Stomach smooth muscle (tissue), 2 donors: ENCODE results near the gene GNAL.

Source experiments
- H3K27ac ChIP-seq: one replicate; pipeline ENCODE4 v1.7.0; 2013; ENCODE audit warnings: mild to moderate bottlenecking, low read length, inconsistent platforms
- H3K27me3 ChIP-seq, 2 donors: one replicate each; pipeline ENCODE4 v1.7.0; 2013; ENCODE audit warnings: low read length in 2 of 2; ENCODE audit not compliant: insufficient read depth in 2 of 2, control insufficient read depth in 1 of 2
- H3K36me3 ChIP-seq, 2 donors: one replicate each; pipeline ENCODE4 v1.7.0; 2013; ENCODE audit warnings: low read length in 2 of 2; ENCODE audit not compliant: control insufficient read depth in 2 of 2, insufficient read depth in 2 of 2
- H3K4me1 ChIP-seq: one replicate; pipeline ENCODE4 v1.7.0; 2013; ENCODE audit warnings: low read length; ENCODE audit not compliant: control insufficient read depth, insufficient read depth
- H3K4me3 ChIP-seq, 2 donors: one replicate each; pipeline ENCODE4 v1.7.0; 2013; ENCODE audit warnings: low read length in 2 of 2
- H3K9ac ChIP-seq, 2 donors: one replicate each; pipeline ENCODE4 v1.7.0; 2013; ENCODE audit warnings: low read length in 2 of 2, mild to moderate bottlenecking in 1 of 2
- H3K9me3 ChIP-seq, 2 donors: one replicate each; pipeline ENCODE4 v1.7.0; 2013; ENCODE audit warnings: low read length in 2 of 2; ENCODE audit not compliant: control insufficient read depth in 2 of 2
- donor health status: healthy.
- donor health status: Pancreatic carcinoma.

The GNAL gene

DNA sequence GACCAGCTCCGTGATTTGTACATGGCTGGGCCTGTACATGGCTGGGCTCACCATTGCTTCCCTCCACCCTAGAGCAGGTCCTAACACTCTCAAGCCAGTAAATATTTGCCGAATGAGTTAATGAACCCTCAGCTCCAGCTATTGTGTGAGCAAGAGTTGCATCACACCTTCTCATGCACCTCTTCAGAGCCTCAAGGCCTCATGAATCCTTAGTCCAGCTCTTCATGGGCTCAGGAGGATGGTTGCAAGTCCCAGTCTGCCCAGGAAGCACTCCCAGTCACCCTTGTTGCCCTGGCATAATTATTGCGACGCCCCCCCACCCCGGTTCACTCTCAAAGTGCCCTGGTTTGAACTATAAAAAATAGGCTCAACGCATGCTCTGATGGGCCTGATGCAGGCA is 30.1 kb upstream of the GNAL start:
- peaks cover 7 to 15% of the 10 kb centered on the region in 2 donors for H3K27me3 ChIP-seq
- no peaks in the 10 kb centered on the region for H3K4me1 ChIP-seq
- H3K9ac ChIP-seq: no peak overlapping the region
- H3K4me3 ChIP-seq: no peak overlapping the region
- H3K9me3 ChIP-seq: no peaks in the 10 kb centered on the region
- H3K27ac ChIP-seq: no peak overlapping the region
- H3K36me3 ChIP-seq: no peaks in the 10 kb centered on the region

DNA sequence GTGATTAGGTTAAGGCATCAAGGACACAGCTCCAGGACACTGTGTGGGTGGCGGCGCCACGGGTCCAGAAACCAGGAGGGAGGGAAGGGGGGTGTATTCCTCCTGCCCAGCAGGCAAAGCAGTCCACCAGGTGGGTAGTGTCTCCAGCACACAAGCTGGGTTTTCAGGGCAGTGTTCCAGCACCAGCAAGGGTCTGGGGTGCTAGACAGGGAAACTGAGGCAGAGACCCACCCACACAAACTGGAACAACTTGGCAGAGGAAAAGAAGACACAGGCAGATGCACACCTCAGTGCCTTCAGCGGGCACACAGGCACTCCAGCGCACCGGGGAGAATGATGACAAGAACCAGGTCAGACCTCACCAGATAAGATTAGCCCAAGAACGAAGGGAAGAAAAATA is 28.4 kb upstream of the GNAL start:
- peaks cover 0 to 16% of the 10 kb centered on the region in 2 donors for H3K27me3 ChIP-seq
- H3K9me3 ChIP-seq: no peaks in the 10 kb centered on the region
- H3K9ac ChIP-seq: no peak overlapping the region

DNA sequence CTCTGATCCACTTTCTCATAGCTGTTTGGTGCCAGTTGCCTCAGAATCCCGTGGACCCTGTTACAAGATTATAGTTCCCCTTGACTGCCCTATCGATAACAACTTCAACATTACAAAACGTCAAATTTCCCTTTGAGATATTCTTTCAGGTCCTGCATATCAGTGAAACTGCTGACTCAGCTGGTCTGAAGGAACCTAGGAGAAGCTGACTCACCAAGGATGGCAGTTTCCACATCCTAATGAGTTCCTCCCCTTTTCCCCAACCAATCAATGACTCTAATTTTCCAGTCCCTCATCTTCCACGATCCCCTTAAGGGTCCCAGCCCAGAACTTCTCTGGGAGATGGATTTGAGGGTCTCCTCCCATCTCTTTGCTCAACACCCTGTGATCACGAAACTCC is 27.6 kb upstream of the GNAL start:
- no peak overlapping the region for H3K27ac ChIP-seq
- no peaks in the 10 kb centered on the region for H3K4me1 ChIP-seq
- H3K36me3 ChIP-seq: no peaks in the 10 kb centered on the region
- no peak overlapping the region for H3K4me3 ChIP-seq
- peaks cover 0 to 17% of the 10 kb centered on the region in 2 donors for H3K27me3 ChIP-seq
- no peaks in the 10 kb centered on the region for H3K9me3 ChIP-seq
- no peak overlapping the region for H3K9ac ChIP-seq

More for the DNA sequence above, 28.4 kb upstream of the GNAL start:
- no peak overlapping the region for H3K27ac ChIP-seq
- H3K4me1 ChIP-seq: no peaks in the 10 kb centered on the region
- no peak overlapping the region for H3K4me3 ChIP-seq
- H3K36me3 ChIP-seq: no peaks in the 10 kb centered on the region

DNA sequence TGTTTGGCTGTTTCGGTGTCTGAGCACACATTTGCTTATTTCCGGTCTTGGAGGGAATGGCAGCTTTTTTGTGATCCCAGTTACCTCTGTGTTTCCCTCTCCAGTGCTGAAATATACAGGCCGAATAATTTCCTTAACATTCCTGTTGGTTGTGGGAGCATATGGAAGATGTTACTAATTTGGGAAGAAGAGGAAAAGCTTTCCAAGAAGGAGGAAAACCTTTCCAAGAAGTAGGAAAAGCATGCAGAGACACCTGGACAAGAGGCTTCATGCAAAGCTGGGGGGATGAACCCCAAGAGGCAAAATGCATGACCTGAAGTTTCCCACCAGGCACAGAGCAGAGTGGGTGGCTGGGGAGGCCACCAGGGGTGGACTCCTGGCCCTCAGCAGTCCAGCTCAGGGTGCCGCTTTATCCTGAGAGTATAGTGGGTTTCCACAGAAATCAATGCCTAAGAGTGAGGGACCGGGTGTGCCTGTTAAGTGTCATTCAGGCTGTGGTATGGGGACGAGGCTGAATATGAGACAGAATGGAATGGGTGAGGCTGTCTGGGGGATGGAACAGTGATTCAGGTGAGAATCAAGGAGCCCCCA is 25.5 kb upstream of the GNAL start:
- H3K4me1 ChIP-seq: no peaks in the 10 kb centered on the region
- no peak overlapping the region for H3K4me3 ChIP-seq
- no peaks in the 10 kb centered on the region for H3K36me3 ChIP-seq
- no peak overlapping the region for H3K9ac ChIP-seq
- peaks cover 0 to 12% of the 10 kb centered on the region in 2 donors for H3K27me3 ChIP-seq
- no peak overlapping the region for H3K27ac ChIP-seq
- no peaks in the 10 kb centered on the region for H3K9me3 ChIP-seq

DNA sequence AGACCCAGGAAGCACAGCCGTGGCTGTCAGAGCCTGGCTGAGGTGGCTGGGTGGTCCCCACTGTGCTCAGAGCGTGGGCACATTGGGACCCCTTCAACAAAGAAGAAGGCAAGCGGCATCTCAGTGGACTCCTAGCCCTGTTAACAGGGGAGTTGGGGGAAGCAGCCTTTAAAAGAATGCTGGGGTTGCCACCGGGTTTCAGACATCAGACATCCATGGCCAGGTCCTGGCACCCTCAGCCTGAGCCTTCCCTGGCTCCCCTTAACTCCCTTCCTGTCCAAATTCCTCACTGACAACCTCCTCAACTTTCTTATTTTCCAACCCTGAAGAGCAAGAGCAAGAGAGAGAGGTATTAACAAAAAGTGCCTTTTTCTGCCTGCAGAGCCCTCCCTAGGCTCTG is 24.8 kb upstream of the GNAL start:
- Histone ChIP-seq H3K4me3 (no peak overlapping the region), H3K9ac (no peak overlapping the region), H3K27me3 (peaks cover 0 to 11% of the 10 kb centered on the region in 2 donors), H3K9me3 (no peaks in the 10 kb centered on the region), H3K27ac (no peak overlapping the region), H3K36me3 (no peaks in the 10 kb centered on the region), H3K4me1 (no peaks in the 10 kb centered on the region)

DNA sequence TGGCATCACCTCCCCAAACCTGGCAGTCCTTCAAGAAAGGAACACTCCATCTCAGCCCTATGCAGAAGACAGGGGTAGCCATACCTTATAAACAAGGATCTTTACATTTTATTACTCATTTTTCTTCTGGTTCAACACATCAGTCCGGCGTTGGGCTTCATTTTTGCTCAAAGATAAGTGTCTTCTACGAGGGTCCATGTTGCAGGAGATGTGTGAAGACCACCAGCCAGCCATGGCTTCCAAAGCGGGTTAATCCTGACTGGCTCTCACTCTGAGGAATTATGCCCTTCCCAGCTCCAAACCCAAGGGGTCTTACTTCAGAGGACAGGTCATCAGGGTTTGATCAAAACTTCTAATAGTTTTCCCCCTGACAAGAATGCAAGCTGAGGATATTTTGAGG is 23.9 kb upstream of the GNAL start:
- no peak overlapping the region for H3K4me3 ChIP-seq
- no peaks in the 10 kb centered on the region for H3K9me3 ChIP-seq
- H3K36me3 ChIP-seq: no peaks in the 10 kb centered on the region
- no peak overlapping the region for H3K9ac ChIP-seq
- H3K4me1 ChIP-seq: no peaks in the 10 kb centered on the region
- no peak overlapping the region for H3K27ac ChIP-seq
- H3K27me3 ChIP-seq: peaks cover 0 to 9% of the 10 kb centered on the region in 2 donors

DNA sequence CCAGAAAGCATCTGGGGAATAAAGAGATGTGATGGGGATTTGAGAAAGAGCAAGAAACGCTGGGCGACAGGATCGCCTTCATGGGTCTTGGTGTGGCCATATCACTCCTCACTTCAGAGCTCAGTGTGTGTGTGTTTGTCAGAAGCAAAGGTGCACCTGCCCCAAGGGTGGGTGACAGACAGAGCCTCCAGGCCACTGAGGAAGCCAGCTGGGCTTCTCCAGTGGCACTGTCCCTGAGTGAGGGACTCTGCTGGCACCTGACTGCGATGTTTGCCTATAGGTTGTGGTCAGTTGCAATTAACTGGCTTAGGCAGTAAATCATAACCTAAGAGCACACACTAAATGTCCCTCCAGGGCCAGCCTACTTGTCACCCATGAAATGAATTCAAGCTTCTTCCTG is 23.5 kb upstream of the GNAL start:
- Histone ChIP-seq H3K27ac (no peak overlapping the region), H3K36me3 (no peaks in the 10 kb centered on the region), H3K4me1 (no peaks in the 10 kb centered on the region), H3K27me3 (peaks cover 0 to 9% of the 10 kb centered on the region in 2 donors), H3K4me3 (no peak overlapping the region), H3K9ac (no peak overlapping the region), H3K9me3 (no peaks in the 10 kb centered on the region)

DNA sequence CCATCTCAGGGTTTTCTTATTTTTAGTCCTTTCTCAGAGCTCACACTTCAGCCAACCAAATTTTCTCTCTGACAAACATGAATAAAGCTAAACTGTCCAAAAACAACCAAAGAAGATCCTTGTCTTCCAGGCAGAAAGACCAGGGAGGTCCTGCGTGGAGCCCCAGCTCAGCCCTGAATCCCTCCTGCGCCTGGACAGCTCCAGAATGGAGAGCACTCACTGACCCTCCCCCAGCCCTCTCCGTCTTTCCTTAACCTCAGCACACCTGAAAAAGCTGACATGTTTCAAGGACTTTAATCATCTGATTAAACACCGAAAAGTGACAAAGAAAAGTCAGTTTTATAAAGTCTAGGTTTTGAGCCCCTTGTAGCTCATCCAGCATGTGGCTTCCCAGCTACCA is 22.9 kb upstream of the GNAL start:
- Histone ChIP-seq H3K36me3 (no peaks in the 10 kb centered on the region), H3K4me1 (no peaks in the 10 kb centered on the region), H3K9me3 (no peaks in the 10 kb centered on the region), H3K4me3 (no peak overlapping the region), H3K27me3 (peaks cover 0 to 9% of the 10 kb centered on the region in 2 donors), H3K27ac (no peak overlapping the region), H3K9ac (no peak overlapping the region)

DNA sequence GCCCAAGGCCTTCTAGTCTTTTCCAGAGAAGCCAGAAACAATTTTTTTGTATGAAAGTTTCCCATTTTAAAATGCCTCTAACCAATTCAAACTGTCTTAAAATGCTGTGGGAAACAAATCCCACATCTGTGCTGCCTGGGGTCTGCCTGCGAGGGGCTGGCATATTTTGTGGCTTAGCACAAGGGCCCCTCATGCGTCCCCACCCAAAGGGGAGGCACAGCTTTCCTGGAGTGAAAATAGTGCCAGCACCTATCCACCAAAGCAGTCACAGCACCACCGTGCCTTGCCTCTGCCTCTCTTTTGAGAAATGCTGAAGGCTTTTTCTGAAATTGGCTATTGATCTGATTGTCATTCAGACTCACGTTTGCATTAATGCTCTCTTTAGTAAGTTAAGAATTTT is 22.2 kb upstream of the GNAL start:
- Histone ChIP-seq H3K36me3 (no peaks in the 10 kb centered on the region), H3K9ac (no peak overlapping the region), H3K4me1 (no peaks in the 10 kb centered on the region), H3K27me3 (peaks cover 0 to 7% of the 10 kb centered on the region in 2 donors), H3K27ac (no peak overlapping the region), H3K4me3 (no peak overlapping the region), H3K9me3 (no peaks in the 10 kb centered on the region)

DNA sequence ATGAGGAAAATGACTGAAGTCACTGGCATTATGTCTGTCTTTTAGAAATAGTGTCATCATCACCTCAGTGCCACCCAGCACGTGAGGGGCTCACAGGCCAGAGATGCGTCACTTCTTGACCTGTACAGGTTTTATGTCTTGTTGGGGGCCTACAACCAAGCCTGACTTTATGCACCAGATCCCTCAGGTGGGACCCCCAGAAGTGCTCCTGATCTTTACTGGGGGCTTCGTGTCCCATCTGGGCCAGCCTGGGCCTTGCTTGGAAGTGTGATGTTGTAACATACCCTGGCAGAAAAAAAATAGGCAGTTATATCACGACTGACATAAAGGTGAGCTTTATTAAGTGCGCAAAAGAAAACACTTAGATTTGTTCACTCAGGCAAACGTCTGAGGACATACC is 21.5 kb upstream of the GNAL start:
- H3K36me3 ChIP-seq: no peaks in the 10 kb centered on the region
- H3K27ac ChIP-seq: no peak overlapping the region

DNA sequence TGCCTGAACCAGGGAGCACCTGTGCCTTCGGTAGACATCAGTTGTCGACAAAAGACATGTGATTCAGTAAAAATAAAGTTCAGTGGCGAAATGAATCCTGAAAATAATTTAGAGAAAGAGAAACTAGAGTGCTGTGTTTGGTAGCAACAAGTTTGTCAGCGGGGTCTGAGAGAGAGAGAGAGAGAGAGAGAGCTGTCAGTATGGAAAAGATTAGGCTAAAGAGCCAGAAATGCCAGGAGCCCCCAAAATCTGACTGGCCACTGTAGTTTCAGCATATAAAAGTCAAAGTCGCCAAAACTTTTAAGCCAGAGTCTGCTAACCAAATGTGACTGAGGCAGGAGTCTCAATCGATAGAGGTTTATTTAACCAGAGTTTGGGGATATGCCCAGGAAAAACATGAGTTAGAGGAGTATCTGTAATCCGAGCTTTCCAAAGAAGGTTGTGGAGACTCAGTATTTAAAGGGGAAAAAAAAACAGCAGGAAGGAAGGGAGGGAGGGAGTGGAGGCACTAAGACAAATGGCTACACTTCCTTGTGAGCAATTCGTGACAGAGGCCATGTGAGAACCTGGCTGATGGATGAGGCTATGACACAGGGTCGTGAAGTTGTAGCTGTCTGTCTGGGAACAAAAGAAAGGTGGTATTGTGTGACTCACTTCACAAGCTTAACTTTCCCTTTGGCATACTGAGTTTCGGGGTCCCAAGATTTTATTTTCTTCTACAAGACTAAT is 20.5 kb upstream of the GNAL start:
- no peak overlapping the region for H3K27ac ChIP-seq
- peaks cover 0 to 15% of the 10 kb centered on the region in 2 donors for H3K27me3 ChIP-seq

More for the DNA sequence above, 21.5 kb upstream of the GNAL start:
- Histone ChIP-seq H3K4me1 (no peaks in the 10 kb centered on the region), H3K27me3 (peaks cover 0 to 12% of the 10 kb centered on the region in 2 donors), H3K4me3 (no peak overlapping the region), H3K9me3 (no peaks in the 10 kb centered on the region), H3K9ac (no peak overlapping the region)

More for the DNA sequence above, 20.5 kb upstream of the GNAL start:
- no peaks in the 10 kb centered on the region for H3K9me3 ChIP-seq
- no peaks in the 10 kb centered on the region for H3K4me1 ChIP-seq
- H3K9ac ChIP-seq: no peak overlapping the region
- no peak overlapping the region for H3K4me3 ChIP-seq
- no peaks in the 10 kb centered on the region for H3K36me3 ChIP-seq
